HG03354 (cell line): ENCODE measurements around the gene COL4A4.
"Not testable (repeated sequence)": the region's sequence is repeated elsewhere in the genome, so short reads cannot be mapped to it uniquely, and the experiment has no call there.

Experiments
- ATAC-seq: cut with Tn5 transposase; IDR thresholded peaks from one replicate; pipeline ENCODE4 v1.9.1; 2021; ENCODE audit warnings: mild to moderate bottlenecking; ENCODE audit not compliant: unreplicated experiment, poor library complexity, severe bottlenecking

Gene COL4A4

DNA sequence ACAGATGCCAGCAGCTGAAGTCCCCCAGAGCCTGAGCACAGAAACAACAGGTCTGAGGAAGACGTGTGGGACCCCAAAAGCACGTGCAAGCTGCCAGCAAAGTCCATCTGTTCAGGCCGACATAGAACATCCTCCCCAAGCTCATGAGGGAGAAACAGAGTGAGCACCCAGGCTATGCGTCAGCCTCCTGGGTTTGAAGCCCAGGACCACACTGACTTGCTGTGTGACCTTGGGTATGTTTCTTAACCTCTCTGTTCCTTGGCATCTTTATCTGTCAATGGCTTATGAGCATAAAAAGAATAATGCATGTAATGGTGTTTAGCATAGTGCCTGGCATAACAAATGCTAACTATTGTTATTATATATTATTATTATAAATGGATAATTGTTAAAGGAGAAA lies 40.3 kb downstream of the COL4A4 start:
- no peak for ATAC-seq

- ATAC-seq, result no peak
These were observed 45.7 kb downstream of the COL4A4 start for GRCh38 chr2:227118353-227118752.

DNA sequence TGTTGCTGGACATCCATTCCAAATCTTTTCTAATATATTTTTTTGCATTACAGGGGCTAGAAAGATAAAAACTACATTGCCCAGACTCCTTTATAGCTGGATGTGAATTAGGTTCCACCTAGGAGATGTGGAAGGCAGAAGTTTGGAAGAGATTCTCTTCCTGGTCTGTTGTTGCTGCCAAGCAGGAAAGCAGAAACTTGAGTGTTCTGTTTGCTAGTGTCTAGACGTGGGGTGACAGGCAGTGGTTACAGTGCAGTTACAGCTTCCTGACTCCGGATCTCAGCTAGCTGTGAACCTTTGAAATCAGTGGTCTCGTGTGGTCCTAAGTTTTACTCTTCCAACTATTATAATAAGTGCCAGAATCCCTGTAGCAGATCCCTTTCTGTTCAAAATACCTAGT lies 46.2 kb downstream of the COL4A4 start:
- no peak for ATAC-seq

DNA sequence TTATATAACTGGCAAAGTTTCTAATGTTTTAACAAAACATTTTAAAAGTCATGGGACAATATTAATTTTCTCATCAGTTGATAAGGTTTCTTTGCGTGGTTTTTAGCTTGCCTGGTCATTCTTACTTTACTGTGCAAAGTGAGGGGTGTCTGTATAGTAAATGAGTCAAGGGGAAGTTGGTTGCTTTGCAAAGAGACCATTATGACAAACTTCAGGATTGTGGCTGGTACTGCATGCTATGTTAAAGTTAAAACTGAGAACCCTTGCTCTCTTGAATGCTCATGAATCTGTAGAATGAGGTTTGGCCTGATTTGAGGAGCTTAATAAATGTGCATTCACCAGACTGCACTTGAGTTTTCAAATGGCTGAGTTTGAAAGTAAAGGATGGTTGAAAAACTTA lies 47.0 kb downstream of the COL4A4 start:
- ATAC-seq, result peak; percentile 63

GRCh38 chr2:227115761-227116160 lies 48.2 kb downstream of the COL4A4 start:
- ATAC-seq, result no peak

GRCh38 chr2:227106845-227107759 lies 56.9 kb downstream of the COL4A4 start:
- peak; percentile 87 for ATAC-seq

DNA sequence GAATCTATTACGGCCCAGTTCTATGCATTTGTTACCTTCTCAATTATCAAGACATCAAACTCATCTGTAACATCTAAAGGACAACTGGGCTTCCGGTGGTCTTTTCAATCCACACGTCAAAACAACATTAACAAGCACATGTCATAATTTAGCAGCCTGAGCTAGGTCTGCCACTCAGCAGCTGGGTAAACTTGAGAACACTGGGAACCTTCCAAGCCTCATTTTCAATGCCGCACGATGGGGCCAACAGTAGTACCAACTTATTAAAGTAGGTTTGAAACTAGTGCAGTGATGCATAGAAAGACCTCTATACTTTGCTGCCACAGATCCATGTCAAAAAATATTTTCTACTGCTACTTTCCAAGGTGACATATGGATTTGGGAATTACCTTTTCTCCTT lies 60.4 kb downstream of the COL4A4 start:
- ATAC-seq, result no peak

GRCh38 chr2:227099340-227099739 lies 64.7 kb downstream of the COL4A4 start:
- no peak for ATAC-seq

DNA sequence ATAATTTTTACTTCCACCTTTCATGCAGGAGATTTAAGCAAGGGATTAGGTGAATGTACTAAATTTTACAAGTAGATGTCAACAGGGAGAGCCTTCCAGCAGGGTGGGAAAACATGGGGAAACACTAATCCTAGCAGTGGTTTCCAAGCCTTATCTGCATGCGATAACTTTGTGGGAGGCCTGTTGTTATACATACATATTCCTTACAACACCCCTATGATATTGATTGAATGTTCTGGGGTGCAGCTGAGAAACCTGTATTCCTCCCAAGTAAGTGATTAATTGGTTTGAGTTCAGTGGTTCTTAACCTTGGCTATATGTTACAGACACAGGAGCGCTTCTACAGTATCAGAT lies 65.9 kb downstream of the COL4A4 start:
- ATAC-seq, result no peak

- no peak for ATAC-seq
These were observed 66.4 kb downstream of the COL4A4 start for GRCh38 chr2:227097495-227098161.

DNA sequence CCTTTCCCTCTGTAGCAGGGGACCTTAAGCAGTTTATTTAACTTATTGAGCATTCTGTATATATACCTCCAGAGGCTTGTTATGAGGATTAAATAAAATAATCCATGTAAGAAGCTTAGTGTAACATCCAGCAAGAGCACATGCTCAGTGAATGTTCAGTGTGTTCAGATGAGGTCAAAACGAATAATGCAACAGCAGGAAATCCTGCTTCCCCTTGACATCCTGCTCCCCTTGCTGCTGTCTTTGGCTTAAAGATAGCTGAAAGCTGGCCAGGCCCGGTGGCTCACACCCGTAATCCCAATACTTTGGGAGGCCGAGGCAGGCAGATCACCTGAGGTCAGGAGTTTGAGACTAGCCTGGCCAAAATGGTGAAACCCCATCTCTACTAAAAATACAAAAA lies 68.7 kb downstream of the COL4A4 start:
- no peak for ATAC-seq

DNA sequence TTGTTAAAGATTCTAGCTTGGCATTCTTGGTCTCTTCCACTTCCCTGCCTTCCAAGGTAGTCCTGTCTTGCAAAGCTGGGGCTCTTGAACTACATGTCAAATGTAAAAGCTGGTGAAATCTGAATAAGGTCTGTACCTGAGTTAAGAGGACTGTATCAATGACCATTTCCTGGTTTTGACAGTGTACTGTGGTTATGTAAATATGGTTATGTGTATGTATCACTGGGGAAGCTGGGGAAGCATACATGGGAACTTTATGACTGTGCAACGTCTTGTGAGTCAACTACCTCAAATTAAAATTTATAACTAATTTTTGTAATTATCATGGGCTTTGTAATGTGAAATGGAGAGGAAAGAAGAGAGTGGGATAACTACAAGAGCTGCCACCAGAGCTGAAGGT lies 81.7 kb downstream of the COL4A4 start:
- ATAC-seq, result peak; percentile 97

DNA sequence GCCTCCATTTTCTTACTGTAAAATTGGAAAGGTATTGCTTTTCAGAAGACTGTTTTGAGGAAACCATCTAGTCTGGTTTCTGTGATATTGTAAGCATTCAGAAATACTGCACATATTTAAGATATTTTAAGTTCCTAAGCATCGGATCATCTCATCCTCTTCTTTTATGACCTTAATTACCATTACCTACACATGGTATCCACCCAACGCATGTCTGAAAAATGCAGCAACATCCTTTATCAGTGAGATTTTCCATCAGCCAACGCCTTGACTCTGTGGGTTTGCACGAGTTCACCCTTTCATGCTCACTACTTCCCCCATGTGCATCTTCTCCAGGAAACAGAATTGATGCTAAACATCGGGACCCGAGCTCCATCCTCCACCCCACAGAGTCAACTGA lies 84.3 kb downstream of the COL4A4 start:
- ATAC-seq, result no peak

GRCh38 chr2:227065065-227065464 lies 98.9 kb downstream of the COL4A4 start:
- not testable (repeated sequence) for ATAC-seq

DNA sequence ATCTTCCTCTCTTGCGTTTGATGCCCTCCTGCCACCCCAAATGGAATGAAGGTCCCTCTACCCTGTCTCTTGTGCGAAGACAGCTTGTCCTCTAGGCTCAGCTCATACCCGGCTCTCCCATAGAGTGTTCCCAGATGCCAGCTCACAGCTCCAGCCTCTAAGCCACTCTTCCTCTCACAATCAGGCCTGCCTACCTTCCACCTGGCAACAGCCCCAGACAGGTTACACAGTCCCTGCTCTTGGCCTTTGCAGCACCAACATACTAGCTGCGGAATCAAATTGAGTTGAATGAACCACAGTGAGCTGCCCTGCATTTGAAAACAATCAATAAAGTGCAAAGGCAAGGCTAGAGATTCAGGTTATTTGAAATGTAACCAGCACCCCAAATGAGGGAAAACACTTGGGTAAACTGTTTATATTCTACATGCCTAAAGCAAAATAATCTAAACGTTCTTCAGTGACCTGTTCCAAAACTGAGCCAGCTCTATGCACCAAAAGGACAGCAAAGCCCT lies 105.1 kb downstream of the COL4A4 start:
- no peak for ATAC-seq

DNA sequence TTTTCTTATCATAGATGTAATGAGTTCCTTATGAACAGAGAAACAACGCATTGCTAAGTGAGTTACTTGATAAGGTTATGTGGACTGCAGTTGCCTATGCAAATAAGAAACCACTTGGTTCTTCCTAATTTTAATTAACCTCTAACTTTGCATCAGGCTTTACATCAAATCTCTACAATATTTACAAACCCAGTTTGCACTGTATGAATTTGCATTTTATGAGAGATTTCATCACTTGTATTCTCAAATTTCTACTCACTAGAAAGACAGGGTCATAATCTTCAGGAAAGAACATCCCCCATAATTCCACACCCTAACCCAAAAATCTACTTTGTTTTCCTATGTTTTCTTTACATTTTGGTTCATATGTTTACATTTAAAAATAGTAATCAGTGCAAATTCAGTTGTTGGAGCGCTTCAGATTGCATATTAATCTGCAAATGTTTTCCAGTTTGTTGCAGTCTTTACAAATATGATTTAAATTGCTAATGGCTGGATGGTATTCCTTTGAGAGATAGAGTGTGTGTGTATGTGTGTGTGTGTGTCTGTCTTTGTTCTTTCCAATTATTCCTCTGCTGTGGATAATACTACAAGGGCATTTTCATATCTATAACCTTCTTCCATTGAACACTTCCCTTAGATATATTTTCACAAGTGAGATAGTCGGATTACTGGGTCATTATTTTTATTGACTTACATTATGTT lies 106.1 kb downstream of the COL4A4 start:
- ATAC-seq, result no peak

- no peak for ATAC-seq
These were observed 106.9 kb downstream of the COL4A4 start for GRCh38 chr2:227057060-227057459.

- ATAC-seq, result no peak
These were observed 110.0 kb downstream of the COL4A4 start for GRCh38 chr2:227054006-227054405.

- ATAC-seq, result no peak
These were observed 111.1 kb downstream of the COL4A4 start for GRCh38 chr2:227052879-227053278.

DNA sequence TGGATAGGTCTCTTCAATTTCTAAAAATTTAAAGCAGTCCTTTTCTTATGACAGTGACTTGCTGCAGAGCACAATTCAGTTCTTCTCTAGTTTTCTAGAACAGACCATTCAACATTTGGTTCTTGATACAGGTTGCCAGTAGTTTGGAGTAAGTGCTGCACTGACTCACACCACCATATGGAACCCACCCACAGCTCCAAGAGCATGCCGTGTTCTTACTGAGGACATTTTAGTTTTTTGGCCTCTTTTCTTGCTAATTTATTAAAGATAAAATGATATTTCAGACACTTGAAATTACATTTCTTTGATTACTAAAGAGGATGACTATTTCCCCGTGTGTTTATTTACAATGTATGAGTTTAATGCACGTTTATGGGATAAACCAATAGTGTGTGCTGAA lies 120.0 kb downstream of the COL4A4 start:
- ATAC-seq, result no peak
